ENCODE data around the gene METAP1.

GRCh38 chr4:98997166-98997565 is 1.6 kb downstream of the METAP1 start:
- TF ChIP-seq POLR2A (IDR thresholded peaks at IDR 0.05), result no peak
- no peak for TF ChIP-seq CTCF (IDR thresholded peaks at IDR 0.05)
